ENCODE results near the gene LDLRAD4.

The LDLRAD4 gene

DNA sequence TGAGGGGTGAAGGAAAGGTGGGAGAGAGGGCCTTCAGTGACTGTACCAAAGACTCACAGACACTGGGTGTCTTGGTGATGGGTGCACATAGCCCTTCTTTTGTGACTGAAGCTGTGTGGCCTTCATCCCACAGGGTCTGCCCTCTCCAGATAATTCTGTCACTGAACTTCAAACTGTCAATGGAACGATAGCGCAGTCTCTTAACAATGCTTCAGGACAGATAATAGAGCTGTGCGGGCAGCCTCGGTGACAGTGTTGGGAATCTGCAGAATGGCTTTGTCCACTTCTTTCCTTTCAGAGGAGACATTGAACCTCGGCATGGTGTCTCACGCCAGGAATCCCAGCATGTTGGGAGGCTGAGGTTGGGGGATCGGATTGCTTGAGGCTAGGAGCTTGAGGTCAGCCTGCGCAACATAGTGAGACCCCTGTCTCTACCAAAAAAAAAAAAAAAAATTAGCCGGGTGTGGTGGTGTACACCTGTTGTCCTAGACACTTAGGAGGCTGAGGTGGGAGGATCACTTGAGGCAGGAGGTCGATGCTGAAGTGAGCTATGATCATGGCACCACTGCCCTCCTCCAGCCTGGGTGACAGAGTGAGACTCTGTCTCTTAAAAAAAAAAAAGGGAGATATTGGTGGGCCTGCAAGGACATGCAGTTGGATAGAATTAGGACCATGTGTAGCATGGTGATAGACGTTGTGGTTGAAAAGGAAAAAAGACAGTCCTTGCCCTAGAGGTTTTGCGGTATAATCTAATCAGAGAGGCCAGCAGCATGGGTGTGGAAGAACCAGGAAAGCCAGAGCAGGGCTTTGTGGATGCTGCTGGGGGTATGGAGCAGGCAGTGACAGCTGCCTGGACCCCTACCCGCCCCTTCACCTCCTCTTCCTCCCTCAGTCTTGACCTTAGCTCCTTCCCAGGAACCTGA is 91.4 kb downstream of the LDLRAD4 start:
- H3K27me3 ChIP-seq (ENCODE audit: insufficient read depth, poor library complexity, severe bottlenecking) = no peaks in the 10 kb centered on the region
- TF ChIP-seq, protein P1, sequence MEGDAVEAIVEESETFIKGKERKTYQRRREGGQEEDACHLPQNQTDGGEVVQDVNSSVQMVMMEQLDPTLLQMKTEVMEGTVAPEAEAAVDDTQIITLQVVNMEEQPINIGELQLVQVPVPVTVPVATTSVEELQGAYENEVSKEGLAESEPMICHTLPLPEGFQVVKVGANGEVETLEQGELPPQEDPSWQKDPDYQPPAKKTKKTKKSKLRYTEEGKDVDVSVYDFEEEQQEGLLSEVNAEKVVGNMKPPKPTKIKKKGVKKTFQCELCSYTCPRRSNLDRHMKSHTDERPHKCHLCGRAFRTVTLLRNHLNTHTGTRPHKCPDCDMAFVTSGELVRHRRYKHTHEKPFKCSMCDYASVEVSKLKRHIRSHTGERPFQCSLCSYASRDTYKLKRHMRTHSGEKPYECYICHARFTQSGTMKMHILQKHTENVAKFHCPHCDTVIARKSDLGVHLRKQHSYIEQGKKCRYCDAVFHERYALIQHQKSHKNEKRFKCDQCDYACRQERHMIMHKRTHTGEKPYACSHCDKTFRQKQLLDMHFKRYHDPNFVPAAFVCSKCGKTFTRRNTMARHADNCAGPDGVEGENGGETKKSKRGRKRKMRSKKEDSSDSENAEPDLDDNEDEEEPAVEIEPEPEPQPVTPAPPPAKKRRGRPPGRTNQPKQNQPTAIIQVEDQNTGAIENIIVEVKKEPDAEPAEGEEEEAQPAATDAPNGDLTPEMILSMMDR (IDR thresholded peaks at IDR 0.05; ENCODE audit: insufficient read depth, low read length) = no peak
- no peak for TF ChIP-seq POLR2AphosphoS5 (IDR thresholded peaks at IDR 0.05; ENCODE audit: low read depth)
- TF ChIP-seq GABPA (IDR thresholded peaks at IDR 0.05; ENCODE audit: low read depth) = no peak
- no peak for TF ChIP-seq SPI1 (IDR thresholded peaks at IDR 0.05; ENCODE audit: borderline replicate concordance, low read depth)
- TF ChIP-seq, protein P2, sequence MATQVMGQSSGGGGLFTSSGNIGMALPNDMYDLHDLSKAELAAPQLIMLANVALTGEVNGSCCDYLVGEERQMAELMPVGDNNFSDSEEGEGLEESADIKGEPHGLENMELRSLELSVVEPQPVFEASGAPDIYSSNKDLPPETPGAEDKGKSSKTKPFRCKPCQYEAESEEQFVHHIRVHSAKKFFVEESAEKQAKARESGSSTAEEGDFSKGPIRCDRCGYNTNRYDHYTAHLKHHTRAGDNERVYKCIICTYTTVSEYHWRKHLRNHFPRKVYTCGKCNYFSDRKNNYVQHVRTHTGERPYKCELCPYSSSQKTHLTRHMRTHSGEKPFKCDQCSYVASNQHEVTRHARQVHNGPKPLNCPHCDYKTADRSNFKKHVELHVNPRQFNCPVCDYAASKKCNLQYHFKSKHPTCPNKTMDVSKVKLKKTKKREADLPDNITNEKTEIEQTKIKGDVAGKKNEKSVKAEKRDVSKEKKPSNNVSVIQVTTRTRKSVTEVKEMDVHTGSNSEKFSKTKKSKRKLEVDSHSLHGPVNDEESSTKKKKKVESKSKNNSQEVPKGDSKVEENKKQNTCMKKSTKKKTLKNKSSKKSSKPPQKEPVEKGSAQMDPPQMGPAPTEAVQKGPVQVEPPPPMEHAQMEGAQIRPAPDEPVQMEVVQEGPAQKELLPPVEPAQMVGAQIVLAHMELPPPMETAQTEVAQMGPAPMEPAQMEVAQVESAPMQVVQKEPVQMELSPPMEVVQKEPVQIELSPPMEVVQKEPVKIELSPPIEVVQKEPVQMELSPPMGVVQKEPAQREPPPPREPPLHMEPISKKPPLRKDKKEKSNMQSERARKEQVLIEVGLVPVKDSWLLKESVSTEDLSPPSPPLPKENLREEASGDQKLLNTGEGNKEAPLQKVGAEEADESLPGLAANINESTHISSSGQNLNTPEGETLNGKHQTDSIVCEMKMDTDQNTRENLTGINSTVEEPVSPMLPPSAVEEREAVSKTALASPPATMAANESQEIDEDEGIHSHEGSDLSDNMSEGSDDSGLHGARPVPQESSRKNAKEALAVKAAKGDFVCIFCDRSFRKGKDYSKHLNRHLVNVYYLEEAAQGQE (IDR thresholded peaks at IDR 0.05; ENCODE audit: insufficient replicate concordance, low read depth) = no peak
- H3K27ac ChIP-seq (replicated peaks) = no peak overlapping the region
- no peak overlapping the region for H3K4me3 ChIP-seq (replicated peaks; ENCODE audit: insufficient read depth, low read length)
- no peak for DNase-seq (ENCODE audit: low read depth in 1 of 2, low spot score in 1 of 2)

DNA sequence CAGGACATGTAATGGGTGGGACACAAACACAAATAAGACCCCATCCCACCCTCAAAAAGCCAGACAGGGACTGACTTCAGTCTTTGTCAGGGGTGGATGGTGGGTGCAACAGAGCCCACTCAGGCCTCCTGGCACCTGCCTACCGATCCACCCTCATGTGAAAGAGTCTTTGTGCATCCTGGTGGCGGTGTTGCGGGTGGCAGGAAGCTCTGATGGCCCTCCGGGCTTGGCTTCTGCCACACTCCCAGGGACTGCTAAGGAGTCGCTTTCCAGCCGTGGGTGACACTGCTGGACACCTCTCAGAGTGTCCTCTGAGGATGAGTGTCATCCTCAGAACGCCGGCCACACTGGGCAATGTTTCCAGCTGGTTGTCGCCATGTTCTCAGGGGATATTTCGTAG is 92.6 kb downstream of the LDLRAD4 start:
- Histone ChIP-seq H3K27ac (replicated peaks) (no peak overlapping the region), H3K4me3 (replicated peaks; ENCODE audit: insufficient read depth, low read length) (no peak overlapping the region), H3K27me3 (ENCODE audit: insufficient read depth, poor library complexity, severe bottlenecking) (no peaks in the 10 kb centered on the region)
- TF ChIP-seq SPI1 (IDR thresholded peaks at IDR 0.05; ENCODE audit: borderline replicate concordance, low read depth) (no peak), GABPA (IDR thresholded peaks at IDR 0.05; ENCODE audit: low read depth) (no peak), POLR2AphosphoS5 (IDR thresholded peaks at IDR 0.05; ENCODE audit: low read depth) (no peak)
- TF ChIP-seq, protein P2 (IDR thresholded peaks at IDR 0.05; ENCODE audit: insufficient replicate concordance, low read depth) = no peak
- TF ChIP-seq, protein P1 (IDR thresholded peaks at IDR 0.05; ENCODE audit: insufficient read depth, low read length) = no peak
- DNase-seq (ENCODE audit: low read depth in 1 of 2, low spot score in 1 of 2) = no peak

DNA sequence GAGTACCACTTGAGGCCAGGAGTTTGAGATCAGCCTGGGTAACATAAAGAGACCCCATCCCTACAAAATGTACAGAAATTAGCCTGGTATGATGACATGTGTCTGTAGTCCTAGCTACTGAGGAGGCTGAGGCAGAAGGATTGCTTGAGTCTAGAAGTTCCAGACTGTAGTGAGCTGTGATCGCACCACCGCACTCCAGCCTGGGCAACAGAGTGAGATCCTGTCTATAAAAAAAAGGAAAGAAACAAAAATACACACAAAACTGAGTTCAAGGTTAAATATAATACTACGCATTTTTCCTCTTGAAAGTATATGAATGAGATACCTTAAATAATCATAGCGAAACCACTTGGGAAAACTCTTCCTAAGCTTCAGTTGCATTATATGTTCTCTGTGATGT is 94.0 kb downstream of the LDLRAD4 start:
- Histone ChIP-seq H3K4me3 (replicated peaks; ENCODE audit: insufficient read depth, low read length) (no peak overlapping the region), H3K27ac (replicated peaks) (no peak overlapping the region), H3K27me3 (ENCODE audit: insufficient read depth, poor library complexity, severe bottlenecking) (no peaks in the 10 kb centered on the region)
- TF ChIP-seq GABPA (IDR thresholded peaks at IDR 0.05; ENCODE audit: low read depth) (no peak), POLR2AphosphoS5 (IDR thresholded peaks at IDR 0.05; ENCODE audit: low read depth) (no peak), SPI1 (IDR thresholded peaks at IDR 0.05; ENCODE audit: borderline replicate concordance, low read depth) (no peak)
- TF ChIP-seq, protein P1 (IDR thresholded peaks at IDR 0.05; ENCODE audit: insufficient read depth, low read length) = no peak
- TF ChIP-seq, protein P2 (IDR thresholded peaks at IDR 0.05; ENCODE audit: insufficient replicate concordance, low read depth) = no peak
- DNase-seq (ENCODE audit: low read depth in 1 of 2, low spot score in 1 of 2) = no peak

Data from HL-60 (cell line).